HFF-Myc (cell line): Measurements from ENCODE around the gene FBL.
"Not testable (repeated sequence)": the region's sequence is repeated elsewhere in the genome, so short reads cannot be mapped to it uniquely, and the experiment has no call there.

Source experiments
- DNase-seq: peaks from one replicate; pipeline ENCODE4 v3.0.0-alpha.2; 2011; ENCODE audit warnings: low read depth; ENCODE audit errors: extremely low read depth
- H3K4me3 ChIP-seq: replicated peaks from 2 replicates; pipeline ENCODE4 v1.5.1; 2011; ENCODE audit warnings: low read depth, mild to moderate bottlenecking, control low read depth, low read length
- CTCF ChIP-seq: IDR thresholded peaks from 2 replicates; pipeline ENCODE4 v1.5.1; 2012; ENCODE audit warnings: mild to moderate bottlenecking, low read depth, low read length, control low read depth; ENCODE audit errors: missing control alignments

FBL gene

GRCh38 chr19:39881495-39882110 lies 35.4 kb upstream of the FBL start:
- not testable (repeated sequence) for H3K4me3 ChIP-seq, DNase-seq
- TF ChIP-seq CTCF = peak; percentile 49

GRCh38 chr19:39880241-39880640 lies 34.1 kb upstream of the FBL start:
- not testable (repeated sequence) for H3K4me3 ChIP-seq, DNase-seq

GRCh38 chr19:39879796-39880195 lies 33.6 kb upstream of the FBL start:
- not testable (repeated sequence) for H3K4me3 ChIP-seq, DNase-seq

GRCh38 chr19:39878866-39879265 lies 32.7 kb upstream of the FBL start:
- not testable (repeated sequence) for DNase-seq, H3K4me3 ChIP-seq

- no peak for DNase-seq
- no peak overlapping the region for H3K4me3 ChIP-seq
- no peak for TF ChIP-seq CTCF
Measured at GRCh38 chr19:39878398-39878797, 32.2 kb upstream of the FBL start.

- DNase-seq, H3K4me3 ChIP-seq: not testable (repeated sequence)
Measured at GRCh38 chr19:39877982-39878381, 31.8 kb upstream of the FBL start.

GRCh38 chr19:39877488-39877887 lies 31.3 kb upstream of the FBL start:
- DNase-seq, H3K4me3 ChIP-seq: not testable (repeated sequence)

- H3K4me3 ChIP-seq, DNase-seq: not testable (repeated sequence)
Measured at GRCh38 chr19:39876486-39876885, 30.3 kb upstream of the FBL start.

- not testable (repeated sequence) for DNase-seq, H3K4me3 ChIP-seq
Measured at GRCh38 chr19:39875401-39875864, 29.3 kb upstream of the FBL start.

GRCh38 chr19:39874404-39874803 lies 28.2 kb upstream of the FBL start:
- no peak overlapping the region for H3K4me3 ChIP-seq
- no peak for DNase-seq
- no peak for TF ChIP-seq CTCF

GRCh38 chr19:39873385-39873784 lies 27.2 kb upstream of the FBL start:
- no peak overlapping the region for H3K4me3 ChIP-seq
- no peak for TF ChIP-seq CTCF
- DNase-seq = no peak
